Smooth muscle cell (in vitro differentiated cells): ENCODE measurements around the gene LRRTM3. TPM values are rescaled to one million over a fixed set of nuclear protein-coding genes. Genes with fewer than 3 reads are reported as not detected.

Experiments used
- DNase-seq: peaks from one replicate; lab custom pipeline; 2025; ENCODE audit not compliant: unreplicated experiment; lab: John Stamatoyannopoulos, UW
- H2AFZ ChIP-seq: fragments of 200-600 bp; sonication (generic); 2 replicates; pipeline ENCODE4 v1.6.0; 2016; ENCODE audit warnings: antibody characterized with exemption, low read depth, mild to moderate bottlenecking
- H3F3A ChIP-seq: fragments of 200-600 bp; sonication (generic); 2 replicates; pipeline ENCODE4 v1.6.0; 2017; ENCODE audit warnings: antibody characterized with exemption, low read depth
- H3K27ac ChIP-seq: fragments of 200-600 bp; sonication (generic); 2 replicates; pipeline ENCODE4 v1.5.1; 2016; ENCODE audit warnings: low read depth, mild to moderate bottlenecking
- H3K27me3 ChIP-seq: fragments of 200-600 bp; sonication (generic); 2 replicates; pipeline ENCODE4 v1.6.1; 2016; ENCODE audit warnings: low read depth, mild to moderate bottlenecking
- H3K36me3 ChIP-seq: fragments of 200-600 bp; sonication (generic); 2 replicates; pipeline ENCODE4 v1.5.1; 2016; ENCODE audit warnings: low read depth
- H3K4me1 ChIP-seq: fragments of 200-600 bp; sonication (generic); 2 replicates; pipeline ENCODE4 v1.5.1; 2016; ENCODE audit warnings: low read depth
- H3K4me2 ChIP-seq: fragments of 200-600 bp; sonication (generic); 2 replicates; pipeline ENCODE4 v1.6.0; 2016; ENCODE audit warnings: mild to moderate bottlenecking
- H3K4me3 ChIP-seq: fragments of 200-600 bp; sonication (generic); 2 replicates; pipeline ENCODE4 v1.5.1; 2016; ENCODE audit warnings: mild to moderate bottlenecking
- H3K79me2 ChIP-seq: fragments of 200-600 bp; sonication (generic); 2 replicates; pipeline ENCODE4 v1.6.0; 2016; ENCODE audit warnings: low read depth, mild to moderate bottlenecking
- H3K9ac ChIP-seq: fragments of 200-600 bp; sonication (generic); 2 replicates; pipeline ENCODE4 v1.6.0; 2016; ENCODE audit warnings: low read depth
- H3K9me3 ChIP-seq: fragments of 200-600 bp; sonication (generic); replicated peaks from 2 replicates; pipeline ENCODE4 v1.5.1; 2016; ENCODE audit warnings: low read depth
- H4K20me1 ChIP-seq: fragments of 200-600 bp; sonication (generic); 2 replicates; pipeline ENCODE4 v1.6.0; 2016; ENCODE audit warnings: low read depth
- WGBS: methylation state at CpG from one replicate; pipeline ENCODE4 v1.1.7; 2016; ENCODE audit warnings: low lambda C conversion rate; 5-methylcytosine and 5-hydroxymethylcytosine counted together
- polyA plus RNA-seq: library from polyadenylated mRNA; unstranded; fragments of >200 nt; fragmentation: Nextera tagmentation; extraction: Ambion mirVana; gene quantifications from 2 replicates; pipeline ENCODE4 v1.2.1, GENCODE V29; 2016
- total RNA-seq: library from RNA; depleted of rRNA; stranded (reverse); fragments of >200 nt; gene quantifications from 2 replicates; pipeline ENCODE4 v1.2.3, GENCODE V29; 2014
- TF ChIP-seq, protein P1 (sequence below): fragments of 200-600 bp; sonication (generic); IDR thresholded peaks from 2 replicates; pipeline ENCODE4 v1.5.1; 2017; ENCODE audit warnings: borderline replicate concordance, mild to moderate bottlenecking, antibody characterized with exemption; ENCODE audit not compliant: insufficient read depth, poor library complexity, severe bottlenecking

The LRRTM3 gene
- total and polyA plus RNA-seq, 2 experiments from 2014 or later, result not detected

GRCh38 chr10:66927251-66927935, 1.6 kb downstream of the LRRTM3 start:
- peaks cover 42% of the 10 kb centered on the region for H3K27me3 ChIP-seq
- DNase-seq, result no peak
- H3K9me3 ChIP-seq, result no peaks in the 10 kb centered on the region
- no peak overlapping the region for H3K9ac ChIP-seq
- no peaks in the 10 kb centered on the region for H3K36me3 ChIP-seq
- no peaks in the 10 kb centered on the region for H4K20me1 ChIP-seq
- TF ChIP-seq, protein P1, sequence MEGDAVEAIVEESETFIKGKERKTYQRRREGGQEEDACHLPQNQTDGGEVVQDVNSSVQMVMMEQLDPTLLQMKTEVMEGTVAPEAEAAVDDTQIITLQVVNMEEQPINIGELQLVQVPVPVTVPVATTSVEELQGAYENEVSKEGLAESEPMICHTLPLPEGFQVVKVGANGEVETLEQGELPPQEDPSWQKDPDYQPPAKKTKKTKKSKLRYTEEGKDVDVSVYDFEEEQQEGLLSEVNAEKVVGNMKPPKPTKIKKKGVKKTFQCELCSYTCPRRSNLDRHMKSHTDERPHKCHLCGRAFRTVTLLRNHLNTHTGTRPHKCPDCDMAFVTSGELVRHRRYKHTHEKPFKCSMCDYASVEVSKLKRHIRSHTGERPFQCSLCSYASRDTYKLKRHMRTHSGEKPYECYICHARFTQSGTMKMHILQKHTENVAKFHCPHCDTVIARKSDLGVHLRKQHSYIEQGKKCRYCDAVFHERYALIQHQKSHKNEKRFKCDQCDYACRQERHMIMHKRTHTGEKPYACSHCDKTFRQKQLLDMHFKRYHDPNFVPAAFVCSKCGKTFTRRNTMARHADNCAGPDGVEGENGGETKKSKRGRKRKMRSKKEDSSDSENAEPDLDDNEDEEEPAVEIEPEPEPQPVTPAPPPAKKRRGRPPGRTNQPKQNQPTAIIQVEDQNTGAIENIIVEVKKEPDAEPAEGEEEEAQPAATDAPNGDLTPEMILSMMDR, result no peak
- 92% methylated on average over 11 of the region's 11 CpGs for WGBS
- H3K4me3 ChIP-seq, result peak overlapping the region; percentile 41
- no peak overlapping the region for H3K27ac ChIP-seq
- H3K4me2 ChIP-seq, result peak overlapping the region; percentile 82
- peak overlapping the region; percentile 78 for H2AFZ ChIP-seq
- H3F3A ChIP-seq, result no peaks in the 10 kb centered on the region
- H3K4me1 ChIP-seq, result peaks cover 14% of the 10 kb centered on the region
- H3K79me2 ChIP-seq, result no peaks in the 10 kb centered on the region

GRCh38 chr10:66927971-66928770, 2.3 kb downstream of the LRRTM3 start:
- Histone ChIP-seq H4K20me1 (no peaks in the 10 kb centered on the region), H3K4me2 (peak overlapping the region; percentile 82), H2AFZ (peak overlapping the region; percentile 78), H3K36me3 (no peaks in the 10 kb centered on the region), H3K9me3 (no peaks in the 10 kb centered on the region), H3K27ac (no peak overlapping the region), H3F3A (no peaks in the 10 kb centered on the region), H3K4me3 (peak overlapping the region; percentile 41), H3K27me3 (peaks cover 42% of the 10 kb centered on the region), H3K9ac (no peak overlapping the region), H3K79me2 (no peaks in the 10 kb centered on the region), H3K4me1 (peaks cover 14% of the 10 kb centered on the region)
- TF ChIP-seq, protein P1, result no peak
- WGBS, result 15% methylated on average over 30 of the region's 30 CpGs
- DNase-seq, result no peak

DNA sequence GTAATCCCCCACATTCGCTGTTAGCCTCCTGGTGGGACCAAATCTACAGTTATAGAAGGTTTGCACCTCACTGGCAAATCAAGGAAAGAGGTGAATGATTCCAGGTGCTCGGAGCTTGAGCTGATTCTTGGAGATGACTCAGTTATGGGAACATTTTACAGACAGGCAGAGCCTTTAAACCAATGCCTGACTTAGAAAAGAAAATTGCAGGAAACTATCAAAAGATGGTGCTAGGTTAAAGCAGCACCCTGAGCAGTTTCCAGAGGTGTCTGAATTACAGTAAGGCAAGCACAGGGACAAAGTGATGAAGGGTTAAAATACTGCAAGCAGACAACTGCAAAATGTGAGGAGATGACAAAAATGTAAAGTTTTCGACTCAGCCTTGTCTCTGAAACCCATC, 2.9 kb downstream of the LRRTM3 start:
- no peaks in the 10 kb centered on the region for H3K9me3 ChIP-seq
- H3K79me2 ChIP-seq, result no peaks in the 10 kb centered on the region
- no peak overlapping the region for H3K9ac ChIP-seq
- peak overlapping the region; percentile 41 for H3K4me3 ChIP-seq
- DNase-seq, result no peak
- H2AFZ ChIP-seq, result no peak overlapping the region
- peak overlapping the region; percentile 82 for H3K4me2 ChIP-seq
- H3K27me3 ChIP-seq, result peaks cover 46% of the 10 kb centered on the region
- no peaks in the 10 kb centered on the region for H3F3A ChIP-seq
- TF ChIP-seq, protein P1, result no peak
- H3K36me3 ChIP-seq, result no peaks in the 10 kb centered on the region
- 56% methylated on average over 3 of the region's 3 CpGs for WGBS
- H4K20me1 ChIP-seq, result no peaks in the 10 kb centered on the region
- H3K4me1 ChIP-seq, result peaks cover 14% of the 10 kb centered on the region
- H3K27ac ChIP-seq, result no peak overlapping the region
